ENCODE data around the gene EXO5.
"Not testable (repeated sequence)": the region's sequence is repeated elsewhere in the genome, so short reads cannot be mapped to it uniquely, and the experiment has no call there.

The EXO5 gene

GRCh38 chr1:40508375-40509341 lies at the start of gene EXO5:
Gene EXO5 (plus strand): TSS chr1:40508767. CDS start chr1:40514545, 5,778 bp downstream.
- peak; percentile 82 for DNase-seq

GRCh38 chr1:40462956-40463590 lies 45.5 kb upstream of the EXO5 start:
- DNase-seq, result no peak

- no peak for DNase-seq
These were observed 39.2 kb upstream of the EXO5 start for GRCh38 chr1:40469327-40469726.

DNA sequence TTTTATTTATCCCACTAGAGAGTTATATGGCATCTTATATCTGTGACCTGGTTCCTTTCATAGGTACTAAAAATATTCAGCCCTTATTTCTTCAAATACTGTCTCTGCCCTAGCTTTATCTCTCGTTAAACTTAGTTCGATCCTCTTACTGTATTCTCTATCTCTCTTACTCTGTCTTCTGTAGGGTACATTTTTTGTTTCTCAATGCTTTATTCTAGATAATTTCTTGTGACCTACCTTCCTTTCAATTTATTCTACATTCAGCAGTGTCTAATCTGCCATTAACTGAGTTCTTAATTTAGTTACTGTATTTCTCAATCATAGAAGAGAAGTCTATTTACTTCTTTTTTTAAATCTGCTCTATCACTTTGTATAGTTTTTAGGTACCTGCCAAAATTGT lies 33.3 kb upstream of the EXO5 start:
- no peak for DNase-seq

GRCh38 chr1:40476924-40477677 lies 31.5 kb upstream of the EXO5 start, which contains the start of gene ZFP69:
Gene ZFP69 (plus strand): TSS chr1:40477290. CDS start chr1:40479362, 2,072 bp downstream.
- DNase-seq, result peak; percentile 50

DNA sequence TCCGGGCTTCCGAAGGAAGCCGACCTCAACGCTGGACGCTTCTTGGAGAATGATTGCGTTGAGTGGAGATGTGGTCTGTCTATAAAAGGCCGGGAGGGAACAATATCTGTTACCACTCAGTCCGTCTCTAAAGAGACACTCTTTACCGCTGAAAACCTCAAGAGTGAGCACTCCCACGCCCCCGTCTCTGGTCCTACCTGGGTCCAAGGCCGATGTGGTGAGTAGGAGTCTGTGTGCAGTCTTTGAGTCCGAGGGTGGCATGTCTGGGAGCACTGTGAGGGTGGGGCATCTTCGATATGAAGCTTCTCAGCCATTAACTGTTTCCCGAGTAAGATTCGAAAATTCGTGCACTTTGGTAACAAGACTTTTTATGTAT lies 30.9 kb upstream of the EXO5 start:
- DNase-seq, result peak; percentile 35

GRCh38 chr1:40478276-40478675 lies 30.3 kb upstream of the EXO5 start:
- DNase-seq, result no peak

GRCh38 chr1:40479156-40479555 lies 29.4 kb upstream of the EXO5 start:
- DNase-seq, result no peak

- no peak for DNase-seq
These were observed 13.2 kb upstream of the EXO5 start for GRCh38 chr1:40495315-40495903.

GRCh38 chr1:40502651-40503050 lies 5.9 kb upstream of the EXO5 start:
- DNase-seq, result not testable (repeated sequence)

- DNase-seq, result no peak
These were observed 594 bp upstream of the EXO5 start for GRCh38 chr1:40507973-40508372.

DNA sequence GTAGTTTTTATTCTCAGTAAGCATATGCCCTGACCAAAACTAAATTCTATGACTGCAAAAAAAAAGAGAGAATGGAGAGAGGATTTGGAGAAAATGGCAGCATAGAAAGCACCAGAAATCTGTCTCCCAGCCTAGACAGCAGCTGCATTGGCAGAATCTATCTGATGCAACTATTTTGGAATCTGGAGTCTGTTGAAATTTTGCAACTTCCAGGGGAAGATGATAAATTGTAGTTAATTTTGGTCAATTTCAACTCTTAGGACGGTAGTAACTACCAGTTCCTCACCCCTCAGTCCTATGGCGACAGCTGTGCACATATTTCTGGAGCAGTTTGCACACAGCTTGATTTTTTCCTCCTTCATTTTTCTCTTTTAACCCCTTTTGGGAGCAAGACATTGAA lies 10.9 kb downstream of the EXO5 start:
- no peak for DNase-seq

DNA sequence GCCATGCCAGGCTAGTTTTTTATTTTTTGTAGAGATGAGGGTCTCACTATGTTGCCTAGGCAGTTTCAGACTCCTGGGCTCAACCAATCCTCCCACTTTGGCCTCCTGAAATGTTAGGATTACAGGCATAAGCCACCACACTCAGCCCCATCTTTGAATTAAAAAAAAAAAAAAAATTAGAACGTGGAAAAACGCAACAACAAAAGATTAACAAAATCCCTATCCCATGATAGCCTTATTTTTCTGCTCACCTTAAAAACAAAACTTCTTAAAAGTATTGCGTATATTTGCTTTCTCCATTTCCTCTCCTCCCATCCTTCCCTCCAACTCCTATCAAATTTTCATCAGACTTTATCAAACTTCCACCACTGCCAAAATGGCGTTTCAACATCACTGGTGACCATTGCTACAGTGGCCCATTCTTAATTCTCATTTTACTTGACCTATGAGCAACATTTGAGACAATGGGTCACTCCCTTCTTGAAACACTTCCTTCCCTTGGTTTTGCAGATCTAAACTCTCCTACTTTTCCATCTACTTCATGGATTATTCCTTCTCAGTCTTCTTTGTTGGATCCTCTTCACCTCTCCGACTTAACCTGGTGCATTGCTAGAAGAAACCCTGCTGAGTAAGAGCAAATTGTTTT lies 22.3 kb downstream of the EXO5 start:
- no peak for DNase-seq

- peak; percentile 95 for DNase-seq
These were observed 23.0 kb downstream of the EXO5 start, which contains the start of gene ZNF684 for GRCh38 chr1:40531381-40532061. Gene ZNF684 (plus strand): TSS chr1:40531637. CDS start chr1:40533167, 1,530 bp downstream.

DNA sequence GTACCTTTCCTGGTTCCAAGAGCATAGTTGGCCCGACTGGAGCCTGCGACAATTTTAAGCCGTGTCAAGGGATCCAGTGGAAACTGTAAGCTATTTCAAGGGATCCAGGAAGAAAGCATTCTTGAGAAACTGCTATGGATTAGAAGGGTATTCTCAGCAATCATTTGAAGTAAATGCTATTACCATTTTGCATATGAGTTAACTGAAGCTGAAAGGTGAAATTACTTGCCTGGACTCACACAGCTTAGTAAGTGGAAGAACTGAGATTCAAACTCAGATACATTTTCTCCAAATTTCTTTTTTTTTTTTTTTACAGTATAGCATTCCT lies 23.5 kb downstream of the EXO5 start:
- DNase-seq, result no peak

DNA sequence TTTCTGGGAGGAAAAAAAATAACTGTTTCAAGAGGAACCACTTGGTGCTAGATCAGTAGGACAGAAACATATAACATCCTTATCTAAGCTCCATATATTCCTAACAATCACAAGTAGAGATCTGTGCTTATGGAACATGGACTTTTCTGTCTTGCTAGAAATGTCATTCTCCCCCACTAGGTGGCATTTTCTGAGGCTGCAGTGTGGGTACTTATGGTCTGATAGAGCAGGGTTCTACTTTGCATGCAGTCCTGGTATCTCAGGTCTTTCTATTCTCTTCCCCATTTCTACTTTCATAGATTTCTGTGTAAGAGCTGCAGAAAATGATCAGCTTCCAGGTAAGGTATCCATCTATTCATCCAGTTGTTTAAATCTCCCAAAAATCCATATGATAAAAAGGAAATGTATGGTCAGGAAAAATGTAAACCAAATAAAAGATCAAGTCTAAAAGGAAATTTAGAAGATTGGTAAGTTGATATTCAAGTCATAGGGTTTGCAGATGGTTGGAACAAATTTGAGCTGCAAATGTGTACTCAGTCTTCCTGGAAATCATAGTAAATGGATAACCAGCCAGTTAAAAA lies 24.4 kb downstream of the EXO5 start:
- peak; percentile 49 for DNase-seq

DNA sequence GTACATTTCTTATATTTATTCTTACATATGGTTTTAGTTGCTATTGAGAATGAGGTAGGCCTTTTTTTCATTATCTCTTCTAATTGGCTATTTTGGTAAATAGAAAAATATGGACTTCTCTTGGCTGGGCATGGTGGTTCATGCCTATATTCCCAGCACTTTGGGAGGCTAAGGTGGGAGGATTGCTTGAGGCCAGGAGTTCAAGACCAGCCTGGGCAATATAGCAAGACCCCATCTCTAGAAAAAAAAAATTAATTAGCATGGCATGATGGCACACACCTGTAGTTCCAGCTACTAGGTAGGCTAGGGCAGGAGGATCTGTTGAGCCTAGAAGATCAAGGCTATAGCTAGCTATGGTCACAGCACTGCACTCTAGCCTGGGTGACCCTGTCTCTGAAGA lies 26.0 kb downstream of the EXO5 start:
- DNase-seq, result no peak

DNA sequence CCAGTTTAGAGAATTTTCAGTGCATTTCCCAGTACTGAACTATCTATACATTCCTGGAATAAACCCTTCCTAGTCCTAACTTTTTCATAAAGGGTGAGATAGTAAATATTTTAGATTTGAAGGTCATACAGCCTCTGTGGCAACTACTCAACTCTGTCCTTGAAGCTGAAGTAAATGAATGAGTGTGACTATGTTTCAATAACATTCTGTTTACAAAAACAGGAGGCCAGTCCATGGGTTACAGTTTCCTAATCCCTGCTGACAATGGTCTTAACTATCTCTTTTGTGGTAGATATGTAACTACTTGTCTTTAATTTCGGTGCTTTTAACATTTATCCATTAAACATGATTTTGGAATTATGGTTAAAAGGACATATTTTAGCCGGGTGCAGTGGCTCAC lies 27.2 kb downstream of the EXO5 start:
- DNase-seq, result no peak

DNA sequence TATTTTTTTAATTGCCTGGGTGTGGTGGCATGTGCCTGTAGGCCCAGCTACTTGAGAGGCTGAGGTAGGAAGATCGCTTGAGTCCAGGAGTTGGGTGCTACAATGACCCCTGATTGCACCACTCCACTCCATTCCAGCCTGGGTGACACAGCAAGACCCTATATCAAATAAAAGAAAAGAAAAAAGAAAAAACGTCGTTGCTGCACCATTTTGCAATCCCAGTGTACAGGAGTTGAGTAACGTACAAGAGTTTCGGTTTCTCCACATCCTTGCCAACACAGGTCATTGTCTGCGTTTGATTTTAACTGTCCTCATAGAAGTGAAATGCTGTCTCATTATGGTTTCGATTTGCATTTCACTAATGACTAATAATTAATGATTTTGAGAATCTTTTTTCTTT lies 30.8 kb downstream of the EXO5 start:
- DNase-seq, result no peak

GRCh38 chr1:40546957-40547356 lies 38.4 kb downstream of the EXO5 start:
- no peak for DNase-seq

DNA sequence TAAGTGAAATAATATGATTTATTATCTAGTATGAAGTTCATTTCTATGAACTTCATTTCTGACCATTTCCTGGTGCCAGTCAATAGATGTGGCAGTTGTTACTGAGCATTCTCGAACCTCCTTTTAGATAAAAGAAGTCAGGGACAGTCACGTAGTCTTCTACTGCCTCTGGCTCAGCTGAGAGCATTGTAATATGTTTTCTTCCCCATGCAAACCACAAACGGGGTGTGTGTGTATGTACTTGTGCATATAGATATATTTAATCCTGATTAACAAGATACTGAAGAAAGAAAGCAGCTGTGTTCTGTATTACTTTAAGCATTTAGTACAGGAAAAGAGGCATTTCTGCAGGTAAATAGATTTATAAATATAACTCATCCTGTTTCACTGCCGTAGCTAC lies 44.5 kb downstream of the EXO5 start:
- DNase-seq, result no peak
